NT2/D1 (cell line): ENCODE measurements around the gene FRYL.

Source experiments
- SUZ12 ChIP-seq: IDR thresholded peaks from 2 replicates; pipeline ENCODE4 v1.6.1; 2011; ENCODE audit not compliant: insufficient read length, insufficient read depth; ENCODE audit errors: extremely low read depth
- YY1 ChIP-seq: IDR thresholded peaks from 2 replicates; pipeline ENCODE4 v1.6.1; 2011; ENCODE audit not compliant: insufficient read length, insufficient read depth
- ZNF274 ChIP-seq: IDR thresholded peaks from 2 replicates; pipeline ENCODE4 v1.6.1; 2011; ENCODE audit warnings: mild to moderate bottlenecking, low read depth, low read length

GRCh38 chr4:48490012-48490679 is 289.9 kb downstream of the FRYL start, which contains the start of gene ZAR1:
- no peak for TF ChIP-seq YY1
- no peak for TF ChIP-seq ZNF274
- no peak for TF ChIP-seq SUZ12
